ENCODE results near the gene RHBDD1. TPM values are rescaled to one million over a fixed set of nuclear protein-coding genes. Genes with fewer than 3 reads are reported as not detected.

Gene RHBDD1
- total and polyA plus RNA-seq, 2 experiments from 2014 or later: 20.1 to 20.9 TPM

- WGBS (ENCODE audit: low lambda C conversion rate, missing lambda C conversion rate): 98% methylated on average over 15 of the region's 15 CpGs
- H2AFZ ChIP-seq: no peak overlapping the region
- H3K36me3 ChIP-seq (replicated peaks; ENCODE audit: insufficient read depth, low read depth): no peaks in the 10 kb centered on the region
These were observed 159.8 kb downstream of the RHBDD1 start for GRCh38 chr2:226995625-226996041.

GRCh38 chr2:226999661-227000060 lies 163.8 kb downstream of the RHBDD1 start:
- H3K4me1 ChIP-seq (ENCODE audit: insufficient read depth): no peaks in the 10 kb centered on the region
- H2AFZ ChIP-seq: no peak overlapping the region
- no peak overlapping the region for H3K27ac ChIP-seq
- no peak for DNase-seq (ENCODE audit: low spot score)
- H3K27me3 ChIP-seq: no peaks in the 10 kb centered on the region
- WGBS (ENCODE audit: low lambda C conversion rate, missing lambda C conversion rate): 98% methylated on average over 2 of the region's 2 CpGs
- H3K36me3 ChIP-seq (replicated peaks; ENCODE audit: insufficient read depth, low read depth): no peaks in the 10 kb centered on the region
- no peak overlapping the region for H3K4me3 ChIP-seq
- TF ChIP-seq, protein P1, sequence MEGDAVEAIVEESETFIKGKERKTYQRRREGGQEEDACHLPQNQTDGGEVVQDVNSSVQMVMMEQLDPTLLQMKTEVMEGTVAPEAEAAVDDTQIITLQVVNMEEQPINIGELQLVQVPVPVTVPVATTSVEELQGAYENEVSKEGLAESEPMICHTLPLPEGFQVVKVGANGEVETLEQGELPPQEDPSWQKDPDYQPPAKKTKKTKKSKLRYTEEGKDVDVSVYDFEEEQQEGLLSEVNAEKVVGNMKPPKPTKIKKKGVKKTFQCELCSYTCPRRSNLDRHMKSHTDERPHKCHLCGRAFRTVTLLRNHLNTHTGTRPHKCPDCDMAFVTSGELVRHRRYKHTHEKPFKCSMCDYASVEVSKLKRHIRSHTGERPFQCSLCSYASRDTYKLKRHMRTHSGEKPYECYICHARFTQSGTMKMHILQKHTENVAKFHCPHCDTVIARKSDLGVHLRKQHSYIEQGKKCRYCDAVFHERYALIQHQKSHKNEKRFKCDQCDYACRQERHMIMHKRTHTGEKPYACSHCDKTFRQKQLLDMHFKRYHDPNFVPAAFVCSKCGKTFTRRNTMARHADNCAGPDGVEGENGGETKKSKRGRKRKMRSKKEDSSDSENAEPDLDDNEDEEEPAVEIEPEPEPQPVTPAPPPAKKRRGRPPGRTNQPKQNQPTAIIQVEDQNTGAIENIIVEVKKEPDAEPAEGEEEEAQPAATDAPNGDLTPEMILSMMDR (IDR thresholded peaks at IDR 0.05; ENCODE audit: poor library complexity): no peak
- TF ChIP-seq EZH2phosphoT487 (IDR thresholded peaks at IDR 0.05; ENCODE audit: low read depth, severe bottlenecking, unreplicated experiment) (no peak), EZH2 (IDR thresholded peaks at IDR 0.05; ENCODE audit: borderline replicate concordance) (no peak)
- no peaks in the 10 kb centered on the region for H4K20me1 ChIP-seq (ENCODE audit: insufficient read depth, poor library complexity, severe bottlenecking)
- H3K4me2 ChIP-seq: no peak overlapping the region
- H3K9me2 ChIP-seq (replicated peaks; ENCODE audit: insufficient read depth): no peaks in the 10 kb centered on the region
- no peaks in the 10 kb centered on the region for H3K9me3 ChIP-seq (ENCODE audit: low read depth)
- no peaks in the 10 kb centered on the region for H3K79me2 ChIP-seq

More at GRCh38 chr2:226995625-226996041, 159.8 kb downstream of the RHBDD1 start:
- H3K27ac ChIP-seq: no peak overlapping the region
- no peak for TF ChIP-seq EZH2phosphoT487 (IDR thresholded peaks at IDR 0.05; ENCODE audit: low read depth, severe bottlenecking, unreplicated experiment)
- TF ChIP-seq, protein P1 (IDR thresholded peaks at IDR 0.05; ENCODE audit: poor library complexity): no peak
- no peak for TF ChIP-seq EZH2 (IDR thresholded peaks at IDR 0.05; ENCODE audit: borderline replicate concordance)
- no peak for DNase-seq (ENCODE audit: low spot score)
- H3K79me2 ChIP-seq: no peaks in the 10 kb centered on the region
- H3K27me3 ChIP-seq: no peaks in the 10 kb centered on the region
- H3K9me2 ChIP-seq (replicated peaks; ENCODE audit: insufficient read depth): no peaks in the 10 kb centered on the region
- no peaks in the 10 kb centered on the region for H3K9me3 ChIP-seq (ENCODE audit: low read depth)
- H3K4me2 ChIP-seq: no peak overlapping the region
- no peaks in the 10 kb centered on the region for H3K4me1 ChIP-seq (ENCODE audit: insufficient read depth)
- no peak overlapping the region for H3K4me3 ChIP-seq
- H4K20me1 ChIP-seq (ENCODE audit: insufficient read depth, poor library complexity, severe bottlenecking): no peaks in the 10 kb centered on the region

DNA sequence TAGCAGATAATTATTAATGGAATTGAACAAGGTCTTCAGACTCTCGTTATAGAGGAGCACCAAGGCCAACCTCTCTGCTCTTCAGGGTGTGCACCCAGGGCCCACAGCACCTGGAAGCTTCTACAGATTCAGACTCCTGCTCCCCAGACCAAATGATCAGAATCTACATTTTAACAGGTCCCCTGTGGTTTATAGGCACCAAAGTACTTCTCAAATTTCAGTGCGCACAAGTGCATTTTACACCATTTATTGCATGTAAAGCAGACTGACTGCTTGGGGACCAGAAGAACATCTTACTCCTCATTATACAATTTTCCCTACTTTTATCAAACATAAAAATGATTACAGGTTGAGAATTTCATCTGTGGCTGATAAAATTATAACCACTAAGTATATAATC lies 164.3 kb downstream of the RHBDD1 start:
- no peak for DNase-seq (ENCODE audit: low spot score)
- Histone ChIP-seq H3K27me3 (no peaks in the 10 kb centered on the region), H3K36me3 (replicated peaks; ENCODE audit: insufficient read depth, low read depth) (no peaks in the 10 kb centered on the region), H3K4me1 (ENCODE audit: insufficient read depth) (no peaks in the 10 kb centered on the region), H2AFZ (no peak overlapping the region), H3K4me3 (no peak overlapping the region), H3K27ac (no peak overlapping the region), H3K4me2 (no peak overlapping the region), H3K79me2 (no peaks in the 10 kb centered on the region), H3K9me3 (ENCODE audit: low read depth) (no peaks in the 10 kb centered on the region), H3K9me2 (replicated peaks; ENCODE audit: insufficient read depth) (no peaks in the 10 kb centered on the region), H4K20me1 (ENCODE audit: insufficient read depth, poor library complexity, severe bottlenecking) (no peaks in the 10 kb centered on the region)
- TF ChIP-seq, protein P1 (IDR thresholded peaks at IDR 0.05; ENCODE audit: poor library complexity): no peak
- TF ChIP-seq EZH2phosphoT487 (IDR thresholded peaks at IDR 0.05; ENCODE audit: low read depth, severe bottlenecking, unreplicated experiment) (no peak), EZH2 (IDR thresholded peaks at IDR 0.05; ENCODE audit: borderline replicate concordance) (no peak)
- 100% methylated on average over 2 of the region's 2 CpGs for WGBS (ENCODE audit: low lambda C conversion rate, missing lambda C conversion rate)

GRCh38 chr2:227004482-227004881 lies 168.6 kb downstream of the RHBDD1 start:
- no peaks in the 10 kb centered on the region for H3K79me2 ChIP-seq
- 88% methylated on average over 6 of the region's 6 CpGs for WGBS (ENCODE audit: low lambda C conversion rate, missing lambda C conversion rate)
- no peak for TF ChIP-seq EZH2 (IDR thresholded peaks at IDR 0.05; ENCODE audit: borderline replicate concordance)
- TF ChIP-seq, protein P1 (IDR thresholded peaks at IDR 0.05; ENCODE audit: poor library complexity): no peak
- TF ChIP-seq EZH2phosphoT487 (IDR thresholded peaks at IDR 0.05; ENCODE audit: low read depth, severe bottlenecking, unreplicated experiment): no peak
- no peaks in the 10 kb centered on the region for H3K9me3 ChIP-seq (ENCODE audit: low read depth)
- no peak overlapping the region for H3K4me2 ChIP-seq
- no peaks in the 10 kb centered on the region for H3K36me3 ChIP-seq (replicated peaks; ENCODE audit: insufficient read depth, low read depth)
- DNase-seq (ENCODE audit: low spot score): no peak
- H3K4me3 ChIP-seq: no peak overlapping the region
- H4K20me1 ChIP-seq (ENCODE audit: insufficient read depth, poor library complexity, severe bottlenecking): no peaks in the 10 kb centered on the region
- no peaks in the 10 kb centered on the region for H3K27me3 ChIP-seq
- H3K27ac ChIP-seq: no peak overlapping the region
- H2AFZ ChIP-seq: no peak overlapping the region
- H3K9me2 ChIP-seq (replicated peaks; ENCODE audit: insufficient read depth): no peaks in the 10 kb centered on the region
- no peaks in the 10 kb centered on the region for H3K4me1 ChIP-seq (ENCODE audit: insufficient read depth)

All from hepatocyte (in vitro differentiated cells).